Breast epithelium (tissue), 4 donors: ENCODE measurements around the gene GCNA. TPM values are rescaled to one million over a fixed set of nuclear protein-coding genes. Genes with fewer than 3 reads are reported as not detected.
"Not testable (repeated sequence)": the region's sequence is repeated elsewhere in the genome, so short reads cannot be mapped to it uniquely, and the experiment has no call there.

Experiments used
- DNase-seq, 2 donors: peaks; one replicate each; pipeline ENCODE4 v3.0.0-alpha.2; 2019; ENCODE audit warnings: low spot score in 2 of 2
- H3K27ac ChIP-seq, 2 donors: fragments of 200-600 bp; sonication (generic) in 1 of 2; one replicate each; pipeline ENCODE4 v1.5.1; 2016 to 2019; ENCODE audit warnings: mild to moderate bottlenecking in 1 of 2
- H3K27me3 ChIP-seq, 2 donors: fragments of 200-600 bp; sonication (generic) in 1 of 2; one replicate each; pipeline versions ENCODE4 v1.5.1 to v1.6.0; 2017 to 2019; ENCODE audit warnings: control low read depth in 1 of 2, mild to moderate bottlenecking in 1 of 2
- H3K36me3 ChIP-seq: fragments of 200-600 bp; one replicate; pipeline ENCODE4 v1.5.1; 2019
- H3K4me1 ChIP-seq, 2 donors: fragments of 200-600 bp; sonication (generic); one replicate each; pipeline ENCODE4 v1.5.1; 2016 to 2019; ENCODE audit warnings: control low read depth in 1 of 2
- H3K4me3 ChIP-seq, 3 donors: fragments of 200-600 bp; sonication (generic); 1 replicate in 2 of 3; 2 replicates in 1 of 3; pipeline ENCODE4 v1.5.1; 2016 to 2019; ENCODE audit warnings: mild to moderate bottlenecking in 3 of 3, moderate library complexity in 2 of 3
- H3K9me3 ChIP-seq, 2 donors: fragments of 200-600 bp; sonication (generic) in 1 of 2; one replicate each; pipeline ENCODE4 v1.5.1; 2016 to 2019; ENCODE audit warnings: control low read depth in 1 of 2
- POLR2A ChIP-seq: fragments of 450-650 bp; IDR thresholded peaks from one replicate; pipeline ENCODE4 v1.6.1; 2016; ENCODE audit warnings: antibody characterized with exemption, mild to moderate bottlenecking, moderate library complexity
- POLR2AphosphoS5 ChIP-seq, 3 donors: sonication (generic); formaldehyde crosslinking; IDR thresholded peaks; one replicate each; pipeline ENCODE4 v1.6.1; 2017; ENCODE audit warnings: antibody characterized with exemption in 3 of 3
- intact Hi-C: fragments of 100-400 bp; cut with DNase I; formaldehyde crosslinking; loops from one replicate; pipeline ENCODE4 v1.15.1; 2023; ENCODE audit warnings: low total_unique reads
- total RNA-seq, 3 donors: library from RNA; depleted of rRNA; stranded (reverse); fragments of >200 nt; gene quantifications; one replicate each; pipeline ENCODE4 v1.1.0, GENCODE V29; 2016
- TF ChIP-seq, protein P1 (sequence below), 3 donors: fragments of 450-650 bp; IDR thresholded peaks; one replicate each; pipeline ENCODE4 v1.5.1; 2016 to 2017; ENCODE audit warnings: antibody characterized with exemption in 3 of 3, mild to moderate bottlenecking in 3 of 3, moderate library complexity in 3 of 3

The GCNA gene
- total RNA-seq, 3 donors from 2014 or later = 2.3 to 3.0 (median 2.6) TPM

DNA sequence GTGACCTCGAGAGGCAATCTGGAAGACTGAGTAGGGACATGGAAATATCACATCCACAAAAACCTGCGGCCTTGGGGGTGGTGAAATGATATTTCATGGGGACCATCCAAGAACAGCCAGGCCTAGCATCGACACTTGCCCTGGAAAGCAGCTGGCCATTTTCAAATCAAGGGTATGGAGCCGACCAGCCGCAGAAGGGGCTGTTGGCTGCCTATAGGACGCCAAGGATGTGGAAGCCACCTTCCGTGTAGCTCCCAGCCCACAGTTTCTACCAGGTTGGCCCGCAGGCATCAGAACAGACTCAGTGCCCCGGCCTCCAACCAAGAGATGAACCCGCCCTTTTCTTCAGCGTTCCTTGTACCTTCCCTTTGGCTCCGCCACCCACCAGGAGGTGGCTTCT, 83.7 kb downstream of the GCNA start:
- H3K4me1 ChIP-seq = no peaks in the 10 kb centered on the region
- no peak overlapping the region for H3K27ac ChIP-seq
- TF ChIP-seq, protein P1, sequence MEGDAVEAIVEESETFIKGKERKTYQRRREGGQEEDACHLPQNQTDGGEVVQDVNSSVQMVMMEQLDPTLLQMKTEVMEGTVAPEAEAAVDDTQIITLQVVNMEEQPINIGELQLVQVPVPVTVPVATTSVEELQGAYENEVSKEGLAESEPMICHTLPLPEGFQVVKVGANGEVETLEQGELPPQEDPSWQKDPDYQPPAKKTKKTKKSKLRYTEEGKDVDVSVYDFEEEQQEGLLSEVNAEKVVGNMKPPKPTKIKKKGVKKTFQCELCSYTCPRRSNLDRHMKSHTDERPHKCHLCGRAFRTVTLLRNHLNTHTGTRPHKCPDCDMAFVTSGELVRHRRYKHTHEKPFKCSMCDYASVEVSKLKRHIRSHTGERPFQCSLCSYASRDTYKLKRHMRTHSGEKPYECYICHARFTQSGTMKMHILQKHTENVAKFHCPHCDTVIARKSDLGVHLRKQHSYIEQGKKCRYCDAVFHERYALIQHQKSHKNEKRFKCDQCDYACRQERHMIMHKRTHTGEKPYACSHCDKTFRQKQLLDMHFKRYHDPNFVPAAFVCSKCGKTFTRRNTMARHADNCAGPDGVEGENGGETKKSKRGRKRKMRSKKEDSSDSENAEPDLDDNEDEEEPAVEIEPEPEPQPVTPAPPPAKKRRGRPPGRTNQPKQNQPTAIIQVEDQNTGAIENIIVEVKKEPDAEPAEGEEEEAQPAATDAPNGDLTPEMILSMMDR (IDR thresholded peaks at IDR 0.05) = no peak
- no peak for TF ChIP-seq POLR2A
- no peak for TF ChIP-seq POLR2AphosphoS5 (IDR thresholded peaks at IDR 0.05)
- intact Hi-C loops = no loop called here
- H3K36me3 ChIP-seq = no peaks in the 10 kb centered on the region
- H3K9me3 ChIP-seq = no peaks in the 10 kb centered on the region
- no peak overlapping the region for H3K4me3 ChIP-seq
- H3K27me3 ChIP-seq = peaks cover 0 to 47% of the 10 kb centered on the region in 2 donors
- DNase-seq = no peak

DNA sequence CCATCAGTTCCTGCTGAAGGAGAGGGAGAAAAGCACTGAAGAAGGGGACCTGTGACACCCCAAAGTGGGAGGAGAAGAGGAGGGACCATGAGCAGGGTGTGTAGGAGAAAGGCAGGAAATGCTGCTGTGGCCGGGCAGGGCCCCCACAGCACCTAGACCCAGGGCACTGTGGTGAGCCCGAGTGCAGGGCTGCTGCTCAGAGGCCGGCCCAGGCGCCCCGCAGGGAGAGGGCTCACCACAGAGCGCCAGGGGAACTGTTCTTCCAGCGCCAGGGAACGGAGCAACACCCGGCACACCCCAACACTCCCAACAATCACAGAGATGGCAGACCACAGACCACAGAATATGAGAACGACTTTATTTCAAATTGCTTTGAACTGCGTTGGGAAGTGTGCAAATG, 84.4 kb downstream of the GCNA start:
- DNase-seq, H3K4me1 ChIP-seq, intact Hi-C loops, H3K27ac ChIP-seq, H3K36me3 ChIP-seq, H3K4me3 ChIP-seq, H3K9me3 ChIP-seq: not testable (repeated sequence)
- H3K27me3 ChIP-seq = peaks cover 0 to 45% of the 10 kb centered on the region in 2 donors

Other genes starting within 250 kb of the GCNA start
- 10 to 100 TPM; 54.4 to 71.0 (median 60.6) TPM for gene TAF1, start 212.1 kb upstream of the GCNA start, total RNA-seq
- gene OGT, start 45.3 kb upstream of the GCNA start, total RNA-seq = 100 to 1,000 TPM; 169 to 345 (median 214) TPM
- gene CXCR3, start 40.1 kb downstream of the GCNA start, total RNA-seq = not detected
- gene CXorf49, start 139.8 kb downstream of the GCNA start, total RNA-seq = not detected
- not detected for gene CXorf49B, start 184.9 kb downstream of the GCNA start, total RNA-seq